HG02973 (cell line): ENCODE data around the gene P3H2.
A peak's percentile ranks its signal among the peaks of the same experiment; 100 is the strongest.

Experiments used
- ATAC-seq: cut with Tn5 transposase; IDR thresholded peaks from one replicate; pipeline ENCODE4 v1.9.1; 2021; ENCODE audit warnings: moderate library complexity; ENCODE audit not compliant: unreplicated experiment

P3H2 gene

GRCh38 chr3:190125436-190126068, 4.9 kb upstream of the P3H2 start:
- ATAC-seq = no peak

- no peak for ATAC-seq
Observed at GRCh38 chr3:190124067-190124466, 3.4 kb upstream of the P3H2 start.

DNA sequence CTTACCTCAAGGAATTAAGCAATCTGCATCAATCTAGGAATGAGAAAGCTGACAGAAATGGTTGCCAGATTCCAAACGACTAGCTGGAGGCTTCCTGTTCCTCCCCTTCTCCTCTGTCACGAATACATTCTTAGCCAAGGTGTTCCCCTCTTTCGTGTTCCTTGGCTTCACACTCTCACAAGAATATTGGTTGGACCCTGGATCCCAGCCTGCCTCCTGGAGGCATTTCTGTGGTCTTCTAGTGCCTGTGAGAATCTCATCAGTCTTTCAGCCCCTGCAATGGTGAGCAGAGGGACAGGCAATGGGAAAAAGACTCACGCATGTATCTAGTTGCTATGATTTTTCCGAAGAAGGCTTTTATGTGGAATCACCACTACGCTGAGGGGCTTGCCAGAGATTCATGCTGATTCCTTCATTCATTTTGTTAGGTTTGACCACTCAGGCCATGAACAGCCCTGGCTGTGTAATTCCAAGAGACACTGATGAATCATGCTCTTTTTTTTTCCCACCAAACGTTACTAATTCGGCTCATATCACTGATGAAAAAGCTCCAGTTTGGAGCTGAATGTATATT, 1.6 kb upstream of the P3H2 start:
- no peak for ATAC-seq

GRCh38 chr3:190121383-190121782, 686 bp upstream of the P3H2 start:
- ATAC-seq = no peak

GRCh38 chr3:190121061-190121377, 322 bp upstream of the P3H2 start:
- no peak for ATAC-seq

- no peak for ATAC-seq
Observed at GRCh38 chr3:190119461-190120268, 1.0 kb downstream of the P3H2 start.

GRCh38 chr3:190118438-190118837, 2.3 kb downstream of the P3H2 start:
- ATAC-seq = no peak

- no peak for ATAC-seq
Observed at GRCh38 chr3:190117981-190118380, 2.7 kb downstream of the P3H2 start.

- no peak for ATAC-seq
Observed at GRCh38 chr3:190116551-190117067, 4.1 kb downstream of the P3H2 start.

GRCh38 chr3:190110826-190111225, 9.9 kb downstream of the P3H2 start:
- ATAC-seq = no peak

DNA sequence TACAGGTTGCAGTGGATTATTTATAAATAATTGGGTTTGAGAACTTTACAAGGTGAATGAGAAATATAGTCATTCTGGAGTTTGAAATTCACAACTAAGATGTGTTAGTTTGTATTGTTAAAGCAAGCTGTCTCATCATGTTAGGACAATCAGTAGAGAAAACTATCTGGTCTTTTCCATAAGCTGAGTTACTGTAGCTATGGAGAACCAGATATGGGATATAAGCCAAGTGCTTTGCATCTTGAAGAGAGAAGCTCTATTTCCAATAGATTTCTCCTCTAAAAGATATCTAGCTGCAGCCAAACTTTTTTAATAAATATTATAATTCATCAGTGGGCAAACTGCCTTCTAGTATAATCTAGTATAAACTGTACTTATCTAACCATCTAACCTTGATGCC, 11.3 kb downstream of the P3H2 start:
- no peak for ATAC-seq

GRCh38 chr3:190108804-190109203, 11.9 kb downstream of the P3H2 start:
- ATAC-seq = no peak

DNA sequence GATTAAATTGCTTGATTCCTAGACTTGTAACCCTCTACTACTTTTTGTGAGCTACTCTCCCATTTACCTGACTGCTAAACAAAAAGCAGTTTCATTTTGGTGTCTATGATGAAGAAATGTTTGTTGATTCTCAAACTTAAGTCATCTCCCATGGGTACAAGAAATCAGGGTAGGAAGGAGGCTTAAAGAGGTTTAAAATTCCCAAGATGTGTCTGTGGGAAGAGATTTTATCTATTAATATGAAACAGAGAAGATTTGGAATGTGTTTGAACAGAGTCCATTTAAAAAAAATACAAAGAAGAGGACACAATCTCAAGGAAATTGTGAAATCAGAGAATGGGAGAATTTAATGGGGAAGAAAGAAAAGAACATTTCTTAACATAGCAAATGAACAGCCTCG, 14.8 kb downstream of the P3H2 start:
- ATAC-seq = no peak

- no peak for ATAC-seq
Observed at GRCh38 chr3:190101320-190102011, 19.2 kb downstream of the P3H2 start.

- ATAC-seq = no peak
Observed at GRCh38 chr3:190099099-190099498, 21.6 kb downstream of the P3H2 start.

DNA sequence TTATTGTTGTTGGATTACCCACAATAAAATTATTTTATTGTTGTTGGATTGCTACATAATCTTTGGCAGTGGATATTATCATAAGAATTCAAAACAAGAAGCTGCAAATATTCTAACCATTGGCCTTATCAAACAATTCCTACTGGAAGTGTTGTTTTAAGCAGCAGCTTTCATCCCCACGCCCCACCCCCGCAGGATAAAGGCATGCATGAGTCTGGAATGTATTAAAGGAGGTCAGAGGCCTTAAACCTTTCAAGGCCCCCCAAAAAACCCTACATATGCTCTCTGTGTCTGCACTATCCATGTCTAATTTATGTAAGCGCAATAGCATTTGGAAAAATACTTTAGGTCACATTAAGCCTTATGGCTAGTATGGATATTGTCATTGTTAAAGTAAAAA, 23.1 kb downstream of the P3H2 start:
- ATAC-seq = no peak

DNA sequence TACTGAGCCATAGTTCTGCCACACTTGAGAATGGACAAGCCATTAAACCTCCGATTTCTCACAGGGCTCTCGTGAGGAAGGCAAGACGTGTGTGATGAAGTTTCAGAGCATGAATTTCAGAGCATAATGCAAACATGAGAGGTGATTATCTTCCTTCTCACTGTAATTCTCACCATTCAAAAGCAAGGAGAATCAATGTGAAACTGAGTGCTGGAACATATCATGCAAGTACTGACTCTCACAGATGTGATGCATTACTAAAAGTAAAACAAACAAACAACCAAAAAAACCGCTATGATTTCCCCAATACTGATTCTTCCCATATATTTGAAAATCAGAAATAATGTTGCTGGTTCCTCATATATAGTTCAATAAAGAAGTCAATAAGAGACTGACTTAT, 23.7 kb downstream of the P3H2 start:
- no peak for ATAC-seq

- ATAC-seq = no peak
Observed at GRCh38 chr3:190096345-190096744, 24.4 kb downstream of the P3H2 start.

DNA sequence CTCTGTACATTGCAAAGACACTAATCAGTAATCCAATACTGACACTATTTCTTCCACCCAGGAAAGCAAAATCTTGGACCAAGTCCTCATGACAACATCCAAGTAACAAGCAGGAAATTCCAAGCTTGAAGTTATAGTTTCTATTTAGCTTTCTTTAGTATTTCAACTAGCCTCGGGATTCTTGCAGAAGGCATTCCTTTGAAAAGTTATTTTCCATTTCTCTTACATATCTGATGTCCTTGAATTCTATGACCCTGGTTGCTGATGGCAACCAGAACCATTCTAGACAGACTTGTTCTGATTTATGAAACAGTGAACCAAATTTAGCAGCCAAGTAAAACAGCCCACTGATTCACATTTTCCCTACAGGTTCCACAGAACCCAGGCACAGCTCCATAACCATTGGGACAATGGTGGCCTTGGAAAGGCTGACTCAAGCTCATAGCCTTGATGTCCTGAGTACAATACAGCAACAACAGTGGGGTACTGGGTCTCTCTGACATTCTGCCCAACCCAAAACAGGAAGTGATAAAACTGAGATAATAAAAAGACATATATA, 26.5 kb downstream of the P3H2 start:
- ATAC-seq = no peak

- ATAC-seq = no peak
Observed at GRCh38 chr3:190092250-190092649, 28.4 kb downstream of the P3H2 start.

GRCh38 chr3:190089711-190090110, 31.0 kb downstream of the P3H2 start:
- peak; percentile 53 for ATAC-seq
